Measurements from ENCODE around the gene PCDHA11. TPM values are rescaled to one million over a fixed set of nuclear protein-coding genes. Genes with fewer than 3 reads are reported as not detected.

PCDHA11 gene, protein sequence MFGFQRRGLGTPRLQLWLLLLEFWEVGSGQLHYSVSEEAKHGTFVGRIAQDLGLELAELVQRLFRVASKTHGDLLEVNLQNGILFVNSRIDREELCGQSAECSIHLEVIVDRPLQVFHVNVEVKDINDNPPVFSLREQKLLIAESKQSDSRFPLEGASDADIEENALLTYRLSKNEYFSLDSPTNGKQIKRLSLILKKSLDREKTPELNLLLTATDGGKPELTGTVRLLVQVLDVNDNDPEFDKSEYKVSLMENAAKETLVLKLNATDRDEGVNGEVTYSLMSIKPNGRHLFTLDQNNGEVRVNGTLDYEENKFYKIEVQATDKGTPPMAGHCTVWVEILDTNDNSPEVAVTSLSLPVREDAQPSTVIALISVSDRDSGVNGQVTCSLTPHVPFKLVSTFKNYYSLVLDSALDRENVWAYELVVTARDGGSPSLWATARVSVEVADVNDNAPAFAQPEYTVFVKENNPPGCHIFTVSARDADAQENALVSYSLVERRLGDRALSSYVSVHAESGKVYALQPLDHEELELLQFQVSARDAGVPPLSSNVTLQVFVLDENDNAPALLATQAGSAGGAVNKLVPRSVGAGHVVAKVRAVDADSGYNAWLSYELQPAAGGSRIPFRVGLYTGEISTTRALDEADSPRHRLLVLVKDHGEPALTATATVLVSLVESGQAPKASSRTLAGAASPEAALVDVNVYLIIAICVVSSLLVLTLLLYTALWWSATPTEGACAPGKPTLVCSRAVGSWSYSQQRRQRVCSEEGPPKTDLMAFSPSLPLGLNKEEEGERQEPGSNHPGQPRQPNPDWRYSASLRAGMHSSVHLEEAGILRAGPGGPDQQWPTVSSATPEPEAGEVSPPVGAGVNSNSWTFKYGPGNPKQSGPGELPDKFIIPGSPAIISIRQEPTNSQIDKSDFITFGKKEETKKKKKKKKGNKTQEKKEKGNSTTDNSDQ
- total RNA-seq, result 1 to 10 TPM in 1 of 2 donors, under 1 TPM in 1; 0.74 to 1.6 TPM
- under 1 TPM; 0.08 to 0.31 TPM for polyA plus RNA-seq
- long read RNA-seq, donor 1, result 0 reads
- long read RNA-seq, donor 2, result 0 reads
- long read RNA-seq, donor 3, result 0 reads
- long read RNA-seq, donor 4, result 0 reads
- long read RNA-seq, donor 5, result 0 reads

DNA sequence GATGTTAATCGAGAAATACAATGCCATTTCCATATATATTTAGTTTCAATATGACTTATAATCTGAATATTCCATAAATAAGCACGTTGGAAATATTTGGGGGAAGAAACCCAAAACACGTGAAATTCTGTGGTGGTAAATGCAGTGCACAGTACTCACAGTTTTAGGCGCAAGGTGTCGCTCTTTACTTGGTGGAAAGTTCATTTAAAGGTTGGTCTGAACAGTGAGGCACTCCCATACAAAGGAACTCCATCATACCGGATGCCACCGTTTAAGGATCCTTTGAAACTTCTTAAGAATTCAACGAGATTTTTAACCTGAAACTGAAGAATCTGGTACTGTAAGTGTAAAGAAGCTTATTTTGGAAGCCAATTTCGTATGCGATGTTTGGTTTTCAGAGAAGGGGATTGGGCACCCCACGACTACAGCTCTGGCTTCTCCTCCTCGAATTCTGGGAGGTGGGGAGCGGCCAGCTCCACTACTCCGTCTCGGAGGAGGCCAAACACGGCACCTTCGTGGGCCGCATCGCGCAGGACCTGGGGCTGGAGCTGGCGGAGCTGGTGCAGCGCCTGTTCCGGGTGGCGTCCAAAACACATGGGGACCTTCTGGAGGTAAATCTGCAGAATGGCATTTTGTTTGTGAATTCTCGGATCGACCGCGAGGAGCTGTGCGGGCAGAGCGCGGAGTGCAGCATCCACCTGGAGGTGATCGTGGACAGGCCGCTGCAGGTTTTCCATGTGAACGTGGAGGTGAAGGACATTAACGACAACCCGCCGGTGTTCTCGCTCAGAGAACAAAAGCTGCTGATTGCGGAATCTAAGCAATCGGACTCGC, at the start of gene PCDHA11:
Gene PCDHA11, plus strand, starts transcription at position 237 of the 834 bp plus-strand sequence. Its CDS starts 147 bp downstream, at position 384.
- no peak within 1 kb of the TSS for H3K9ac ChIP-seq (ENCODE audit: insufficient read depth in 1 of 2, low read length in 2 of 2)
- H3K9me3 ChIP-seq (ENCODE audit: control insufficient read depth in 4 of 4, insufficient read depth in 3 of 4, low read length in 3 of 4), result peaks cover 0 to 26% (median 3%) of the 10 kb centered on the region in 4 donors
- no peak for ATAC-seq (ENCODE audit: insufficient read depth, low FRiP score)
- H3K27me3 ChIP-seq (ENCODE audit: control insufficient read depth in 3 of 3, insufficient read depth in 3 of 3, low read length in 2 of 3), result peaks cover 0 to 6% (median 0%) of the 10 kb centered on the region in 3 donors
- no peak within 1 kb of the TSS for H3K27ac ChIP-seq (ENCODE audit: low read depth in 1 of 2, low read length in 1 of 2)
- peak in 2 of 3 donors; percentile 23 to 29 for DNase-seq
- TF ChIP-seq, protein P1, sequence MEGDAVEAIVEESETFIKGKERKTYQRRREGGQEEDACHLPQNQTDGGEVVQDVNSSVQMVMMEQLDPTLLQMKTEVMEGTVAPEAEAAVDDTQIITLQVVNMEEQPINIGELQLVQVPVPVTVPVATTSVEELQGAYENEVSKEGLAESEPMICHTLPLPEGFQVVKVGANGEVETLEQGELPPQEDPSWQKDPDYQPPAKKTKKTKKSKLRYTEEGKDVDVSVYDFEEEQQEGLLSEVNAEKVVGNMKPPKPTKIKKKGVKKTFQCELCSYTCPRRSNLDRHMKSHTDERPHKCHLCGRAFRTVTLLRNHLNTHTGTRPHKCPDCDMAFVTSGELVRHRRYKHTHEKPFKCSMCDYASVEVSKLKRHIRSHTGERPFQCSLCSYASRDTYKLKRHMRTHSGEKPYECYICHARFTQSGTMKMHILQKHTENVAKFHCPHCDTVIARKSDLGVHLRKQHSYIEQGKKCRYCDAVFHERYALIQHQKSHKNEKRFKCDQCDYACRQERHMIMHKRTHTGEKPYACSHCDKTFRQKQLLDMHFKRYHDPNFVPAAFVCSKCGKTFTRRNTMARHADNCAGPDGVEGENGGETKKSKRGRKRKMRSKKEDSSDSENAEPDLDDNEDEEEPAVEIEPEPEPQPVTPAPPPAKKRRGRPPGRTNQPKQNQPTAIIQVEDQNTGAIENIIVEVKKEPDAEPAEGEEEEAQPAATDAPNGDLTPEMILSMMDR (IDR thresholded peaks at IDR 0.05; ENCODE audit: control extremely low read depth, extremely low read depth), result no peak
- WGBS, 2 donors, result 15% methylated on average over 41 of the region's 41 CpGs
- H3K36me3 ChIP-seq (ENCODE audit: control insufficient read depth in 4 of 4, insufficient read depth in 4 of 4, low read length in 4 of 4), result no peaks in the 10 kb centered on the region
- H3K4me3 ChIP-seq, result no peak within 1 kb of the TSS
- H3K4me1 ChIP-seq (ENCODE audit: control insufficient read depth in 5 of 5, insufficient read depth in 5 of 5, low read length in 5 of 5), result peaks cover 0 to 1% (median 0%) of the 10 kb centered on the region in 5 donors

DNA sequence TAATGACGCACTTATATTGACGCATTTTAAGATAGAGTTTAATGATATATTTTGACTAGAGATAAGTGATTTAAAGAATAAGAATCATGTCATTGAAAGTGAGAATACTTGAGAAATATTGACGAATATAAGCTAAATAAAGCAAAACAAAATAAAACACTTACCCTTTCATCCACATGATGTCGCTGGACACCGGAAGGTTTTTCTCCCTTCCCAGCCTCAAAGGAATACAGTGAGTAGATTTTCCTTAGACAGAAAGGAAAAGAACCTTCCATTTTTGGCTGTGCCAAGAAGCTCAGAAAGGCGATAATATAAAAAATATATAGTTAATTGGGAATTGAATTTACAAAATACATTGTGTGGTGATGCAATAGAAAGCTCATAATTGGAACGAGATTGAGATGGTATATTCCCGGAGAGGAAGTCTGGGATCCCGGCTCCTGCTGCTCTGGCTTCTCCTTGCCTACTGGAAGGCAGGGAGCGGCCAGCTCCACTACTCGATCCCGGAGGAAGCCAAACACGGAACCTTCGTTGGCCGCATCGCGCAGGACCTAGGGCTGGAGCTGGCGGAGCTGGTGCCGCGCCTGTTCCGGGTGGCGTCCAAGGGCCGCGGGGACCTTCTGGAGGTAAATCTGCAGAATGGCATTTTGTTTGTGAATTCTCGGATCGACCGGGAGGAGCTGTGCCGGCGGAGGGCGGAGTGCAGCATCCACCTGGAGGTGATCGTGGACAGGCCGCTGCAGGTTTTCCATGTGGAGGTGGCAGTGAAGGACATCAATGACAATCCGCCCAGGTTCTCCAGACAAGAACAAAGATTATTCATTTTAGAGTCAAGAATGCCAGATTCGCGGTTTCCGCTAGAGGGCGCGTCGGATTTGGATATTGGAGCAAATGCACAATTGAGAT, 47.1 kb upstream of the PCDHA11 start, which contains the start of gene PCDHA5:
Gene PCDHA5, plus strand, starts transcription at position 239 of the 906 bp plus-strand sequence.
- H3K27me3 ChIP-seq (ENCODE audit: control insufficient read depth in 3 of 3, insufficient read depth in 3 of 3, low read length in 2 of 3), result no peaks in the 10 kb centered on the region
- peak in 1 of 3 donors; percentile 10 for DNase-seq

More for the DNA sequence above, 47.1 kb upstream of the PCDHA11 start, which contains the start of gene PCDHA5:
- TF ChIP-seq, protein P1 (IDR thresholded peaks at IDR 0.05; ENCODE audit: control extremely low read depth, extremely low read depth), result no peak
- peaks cover 0 to 21% (median 0%) of the 10 kb centered on the region in 4 donors for H3K9me3 ChIP-seq (ENCODE audit: control insufficient read depth in 4 of 4, insufficient read depth in 3 of 4, low read length in 3 of 4)
- no peaks in the 10 kb centered on the region for H3K36me3 ChIP-seq (ENCODE audit: control insufficient read depth in 4 of 4, insufficient read depth in 4 of 4, low read length in 4 of 4)
- no peak for ATAC-seq (ENCODE audit: insufficient read depth, low FRiP score)
- no peak within 1 kb of the TSS for H3K4me3 ChIP-seq
- no peak within 1 kb of the TSS for H3K9ac ChIP-seq (ENCODE audit: insufficient read depth in 1 of 2, low read length in 2 of 2)
- no peak within 1 kb of the TSS for H3K27ac ChIP-seq (ENCODE audit: low read depth in 1 of 2, low read length in 1 of 2)
- H3K4me1 ChIP-seq (ENCODE audit: control insufficient read depth in 5 of 5, insufficient read depth in 5 of 5, low read length in 5 of 5), result no peaks in the 10 kb centered on the region
- 25 to 37% methylated on average over 39 of the region's 39 CpGs for WGBS, 2 donors

Measured in lung (tissue), 16 donors.